ENCODE data around the gene RNF125. TPM values are rescaled to one million over a fixed set of nuclear protein-coding genes. Genes with fewer than 3 reads are reported as not detected.
A peak's percentile ranks its signal among the peaks of the same experiment; 100 is the strongest.
"Not testable (repeated sequence)": the region's sequence is repeated elsewhere in the genome, so short reads cannot be mapped to it uniquely, and the experiment has no call there.

The RNF125 gene
- total RNA-seq, 1 donor from 2014 or later, result 1.5 TPM

DNA sequence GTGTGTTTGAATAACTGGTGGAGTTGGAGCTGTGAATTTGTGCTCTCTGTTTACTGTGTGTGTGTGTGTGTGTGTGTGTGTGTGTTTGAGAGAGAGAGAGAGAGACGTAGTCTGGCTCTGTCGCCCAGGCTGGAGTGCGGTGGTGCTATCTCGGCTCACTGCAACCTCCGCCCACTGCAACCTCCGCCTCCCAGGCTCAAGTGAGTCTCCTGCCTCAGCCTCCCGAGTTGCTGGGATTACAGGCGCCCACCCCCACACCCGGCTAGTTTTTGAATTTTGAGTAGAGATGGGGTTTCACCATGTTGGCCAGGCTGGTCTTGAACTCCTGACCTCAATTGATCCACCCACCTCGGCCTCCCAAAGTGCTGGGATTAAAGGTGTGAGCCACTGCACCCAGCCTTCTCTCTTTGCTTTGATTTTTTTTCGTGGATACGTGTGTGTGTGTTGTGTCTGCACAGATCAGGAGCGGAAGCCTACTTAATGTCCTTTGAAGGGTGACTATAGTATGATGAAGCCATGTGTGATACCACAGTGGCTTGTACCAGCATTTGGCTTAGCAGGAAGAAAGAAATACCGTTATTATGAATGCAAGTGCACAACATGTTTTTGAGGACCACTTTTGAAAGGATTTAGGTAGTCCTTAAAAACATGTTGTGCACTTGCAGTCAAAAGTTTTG is 1.5 kb downstream of the RNF125 start:
- DNase-seq (ENCODE audit: low spot score), result not testable (repeated sequence)
- intact Hi-C loops (cut with DNase I), result loop anchor here (2.0 kb wide), 1 partner anchor 73 kb away; no protein-coding TSS in a partner anchor

- DNase-seq (ENCODE audit: low spot score), result no peak
- intact Hi-C loops (cut with DNase I), result no loop called here
Measured at GRCh38 chr18:32021756-32022564, 3.3 kb downstream of the RNF125 start.

DNA sequence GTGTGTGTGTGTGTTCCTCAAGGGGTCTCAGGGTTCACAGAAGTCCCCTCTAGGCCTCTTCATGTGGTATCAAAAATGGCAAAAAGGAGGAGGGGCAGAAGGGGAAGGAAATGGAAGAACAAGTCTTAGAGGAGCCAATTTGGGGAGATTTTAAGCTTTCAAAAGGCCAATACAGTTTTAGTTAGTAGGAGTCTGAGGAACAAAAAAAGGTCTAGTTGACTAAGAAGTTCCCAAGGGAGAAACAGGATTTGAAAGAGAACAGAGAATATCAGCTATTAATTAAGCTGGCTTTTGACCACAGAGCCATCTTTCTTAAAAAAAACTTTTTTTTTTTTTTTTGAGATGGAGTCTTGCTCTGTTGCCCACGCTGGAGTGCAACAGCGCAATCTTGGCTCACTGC is 7.1 kb downstream of the RNF125 start:
- no peak for DNase-seq (ENCODE audit: low spot score)
- intact Hi-C loops (cut with DNase I), result no loop called here

- intact Hi-C loops (cut with DNase I), result no loop called here
- DNase-seq (ENCODE audit: low spot score), result no peak
Measured at GRCh38 chr18:32026491-32027086, 8.0 kb downstream of the RNF125 start.

GRCh38 chr18:32029558-32029957 is 10.9 kb downstream of the RNF125 start:
- intact Hi-C loops (cut with DNase I), result no loop called here
- no peak for DNase-seq (ENCODE audit: low spot score)

DNA sequence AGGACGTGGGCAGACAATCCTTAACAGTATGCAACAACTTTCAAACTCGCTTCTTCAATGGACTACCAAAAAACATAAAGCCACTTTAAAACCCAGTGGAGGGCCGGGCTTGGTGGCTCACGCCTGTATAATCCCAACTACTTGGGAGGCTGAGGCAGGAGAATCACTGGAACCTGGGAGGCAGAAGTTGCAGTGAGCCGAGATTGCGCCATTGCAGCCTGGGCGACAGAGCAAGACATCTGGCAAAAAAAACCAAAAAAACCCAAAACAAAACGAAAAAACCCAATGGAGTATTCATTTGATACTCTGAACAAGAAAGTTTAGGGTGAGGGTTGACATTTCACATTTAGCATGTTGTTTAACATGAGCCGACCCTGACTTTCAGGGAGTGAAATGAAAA is 14.0 kb downstream of the RNF125 start:
- intact Hi-C loops (cut with DNase I), result no loop called here
- DNase-seq (ENCODE audit: low spot score), result no peak

DNA sequence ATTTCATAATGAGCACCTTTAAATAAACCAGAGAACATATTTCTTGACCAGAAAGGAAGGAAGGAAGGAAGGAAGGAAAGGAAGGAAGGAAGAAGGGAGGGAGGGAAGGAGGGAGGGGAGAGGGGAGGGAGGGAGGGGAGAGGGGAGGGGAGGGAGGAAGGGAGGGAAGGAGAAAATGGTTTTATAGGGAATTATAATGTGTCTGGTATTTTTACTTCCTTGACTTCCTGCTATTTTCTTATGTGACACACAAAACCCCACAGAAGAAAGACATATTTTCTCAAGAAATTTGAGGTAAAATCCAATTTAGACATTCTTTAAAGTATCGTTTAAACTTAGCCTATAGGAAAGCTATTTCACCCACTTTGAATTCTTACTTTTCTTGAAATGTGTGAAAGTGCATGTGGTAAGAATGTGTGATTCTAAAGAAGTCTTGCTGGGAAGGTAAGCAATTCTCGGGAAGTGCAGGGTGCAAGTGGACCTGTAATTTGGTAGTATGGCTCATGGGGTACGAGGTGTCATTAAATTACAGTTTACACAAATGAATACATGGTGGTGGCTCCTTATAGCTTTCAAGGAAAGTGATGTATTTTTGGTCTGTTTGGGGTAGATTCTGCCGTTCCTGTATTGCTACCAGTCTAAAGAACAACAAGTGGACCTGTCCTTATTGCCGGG is 18.0 kb downstream of the RNF125 start:
- intact Hi-C loops (cut with DNase I), result no loop called here
- DNase-seq (ENCODE audit: low spot score), result no peak

DNA sequence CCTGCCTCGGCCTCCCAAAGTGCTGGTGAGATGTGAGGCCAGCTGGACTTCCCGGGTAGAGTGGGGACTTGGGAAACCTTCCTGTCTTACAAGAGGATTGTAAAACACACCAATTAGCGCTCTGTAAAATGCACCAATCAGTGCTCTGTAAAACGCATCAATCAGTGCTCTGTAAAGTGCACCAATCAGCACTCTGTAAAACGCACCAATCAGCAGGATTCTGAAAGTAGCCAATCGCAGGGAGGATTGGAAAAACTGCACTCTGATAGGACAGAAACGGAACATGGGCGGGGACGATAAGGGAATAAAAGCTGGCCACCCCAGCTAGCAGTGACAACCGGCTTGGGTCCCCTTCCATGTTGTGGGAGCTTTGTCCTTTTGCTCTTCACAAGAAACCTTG is 19.0 kb downstream of the RNF125 start:
- intact Hi-C loops (cut with DNase I), result no loop called here
- DNase-seq (ENCODE audit: low spot score), result no peak

DNA sequence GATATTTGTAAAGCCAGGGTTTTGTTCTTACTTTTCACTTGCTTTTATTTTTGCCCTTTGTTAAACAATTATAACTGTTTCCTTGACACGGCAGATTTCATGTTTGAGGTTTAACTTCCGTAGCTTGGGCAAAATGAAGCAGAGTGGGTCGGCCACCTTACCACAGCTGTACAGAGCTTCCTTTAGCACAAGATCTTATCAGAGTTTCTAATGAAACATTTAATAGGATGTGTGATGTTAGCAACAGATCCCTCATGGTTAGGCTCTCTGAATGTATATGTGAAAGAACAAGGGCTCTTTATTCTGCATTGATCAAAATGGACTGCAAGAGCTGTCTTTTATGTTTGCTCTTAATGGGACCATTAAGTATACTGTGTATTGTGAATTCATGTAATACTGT is 22.3 kb downstream of the RNF125 start:
- intact Hi-C loops (cut with DNase I), result no loop called here
- no peak for DNase-seq (ENCODE audit: low spot score)

DNA sequence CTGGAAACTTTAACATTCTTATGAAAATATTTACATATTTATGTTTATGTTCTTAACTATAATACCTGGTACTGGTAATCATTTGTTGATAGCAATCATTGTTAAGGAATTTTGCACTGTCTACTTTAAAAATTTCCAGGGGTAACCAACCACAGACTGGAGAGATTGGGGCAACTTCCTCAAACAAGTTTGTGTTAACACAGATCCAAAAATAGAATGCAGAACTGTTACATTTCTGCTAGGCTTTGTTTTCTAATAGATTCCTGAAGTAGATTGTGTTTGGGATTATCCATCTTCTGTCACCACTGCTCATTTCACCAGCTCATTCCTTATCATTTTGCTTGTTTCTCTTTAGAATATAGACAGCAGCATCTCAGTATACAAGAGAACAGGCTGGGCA is 23.7 kb downstream of the RNF125 start:
- intact Hi-C loops (cut with DNase I), result no loop called here
- DNase-seq (ENCODE audit: low spot score), result no peak

DNA sequence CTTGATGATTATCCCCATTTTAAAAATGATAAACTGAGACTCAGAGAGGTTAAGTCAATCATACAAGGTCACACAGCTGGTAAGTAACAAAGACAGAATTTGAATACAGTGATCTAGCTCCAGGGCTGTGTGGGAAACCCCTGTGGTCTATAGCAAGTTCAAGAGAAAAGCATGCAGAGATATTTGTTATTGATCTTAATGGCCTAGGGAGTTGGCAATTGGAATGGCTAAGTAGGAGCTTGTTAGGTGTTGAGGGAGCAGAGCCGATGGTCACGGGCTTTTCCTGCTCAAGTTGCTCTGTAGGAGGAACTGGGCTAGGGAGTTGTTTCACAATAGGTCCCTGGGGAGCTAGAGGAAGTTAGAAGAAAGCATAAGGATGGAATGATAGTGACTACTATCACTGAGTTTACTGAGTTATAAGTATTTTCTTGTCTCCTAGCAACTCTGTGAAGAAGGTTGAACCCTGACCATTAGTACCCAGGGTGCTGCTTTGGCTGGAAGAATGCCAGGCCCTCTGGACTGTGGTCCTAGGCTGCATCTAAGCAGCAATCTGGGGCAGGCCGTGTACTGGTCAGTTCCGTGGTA is 30.0 kb downstream of the RNF125 start:
- DNase-seq (ENCODE audit: low spot score), result no peak
- intact Hi-C loops (cut with DNase I), result no loop called here

- intact Hi-C loops (cut with DNase I), result no loop called here
- DNase-seq (ENCODE audit: low spot score), result peak; percentile 79
Measured at GRCh38 chr18:32049393-32050171, 31.0 kb downstream of the RNF125 start.

DNA sequence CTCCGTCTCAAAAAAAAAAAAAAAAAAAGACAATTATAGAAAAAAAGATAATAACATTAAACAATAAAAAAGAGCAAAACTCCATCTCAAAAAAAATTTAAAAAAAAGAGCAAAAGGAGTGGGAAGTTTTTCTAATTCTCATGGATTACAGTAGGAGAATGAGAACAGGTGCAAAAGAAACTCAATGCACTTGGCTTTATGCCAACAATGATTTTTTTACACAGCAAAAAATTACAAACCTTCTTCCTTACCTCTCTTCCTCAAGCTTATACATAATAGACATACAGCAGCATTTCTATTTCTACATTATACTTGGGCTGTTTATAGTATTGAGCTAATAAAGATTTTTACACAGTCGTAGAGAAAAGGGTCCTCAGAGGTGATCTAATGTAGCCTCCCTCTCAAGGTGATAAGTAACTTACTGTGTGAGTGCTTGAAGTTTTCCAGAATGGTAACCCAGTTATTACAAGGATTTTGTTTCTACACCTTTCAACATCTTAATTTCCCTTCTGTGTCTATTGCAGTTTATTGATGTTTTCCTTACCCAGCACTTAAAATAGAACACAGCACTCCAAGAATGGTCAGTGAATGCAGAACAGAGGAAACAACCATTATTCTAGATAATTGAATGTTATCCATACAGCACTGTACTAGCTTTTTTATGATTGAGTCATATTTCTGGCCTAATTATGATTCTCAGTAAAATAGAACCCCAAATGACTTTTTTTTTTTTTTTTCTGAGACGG is 38.2 kb downstream of the RNF125 start:
- no peak for DNase-seq (ENCODE audit: low spot score)
- intact Hi-C loops (cut with DNase I), result no loop called here

GRCh38 chr18:32057624-32058165 is 39.1 kb downstream of the RNF125 start:
- no peak for DNase-seq (ENCODE audit: low spot score)
- intact Hi-C loops (cut with DNase I), result no loop called here

DNA sequence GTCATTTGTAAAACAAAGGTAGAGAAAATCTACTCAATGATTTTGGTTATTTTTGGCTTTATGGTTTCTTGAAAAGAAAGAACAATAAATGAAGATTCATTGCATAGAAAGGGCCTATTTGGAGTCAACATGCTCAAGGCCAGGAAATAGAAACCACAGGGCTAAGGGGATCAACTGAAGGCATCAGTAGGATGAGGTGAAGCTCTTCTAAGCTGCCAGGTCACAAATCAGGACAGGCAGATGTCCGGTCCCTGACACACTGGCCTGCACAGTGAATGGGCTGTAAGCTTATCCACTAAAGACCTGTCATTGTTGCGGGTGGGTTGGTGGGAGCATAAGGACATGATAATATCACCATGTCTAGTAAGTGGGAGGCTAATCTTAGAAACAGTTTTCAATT is 41.4 kb downstream of the RNF125 start:
- intact Hi-C loops (cut with DNase I), result no loop called here

DNA sequence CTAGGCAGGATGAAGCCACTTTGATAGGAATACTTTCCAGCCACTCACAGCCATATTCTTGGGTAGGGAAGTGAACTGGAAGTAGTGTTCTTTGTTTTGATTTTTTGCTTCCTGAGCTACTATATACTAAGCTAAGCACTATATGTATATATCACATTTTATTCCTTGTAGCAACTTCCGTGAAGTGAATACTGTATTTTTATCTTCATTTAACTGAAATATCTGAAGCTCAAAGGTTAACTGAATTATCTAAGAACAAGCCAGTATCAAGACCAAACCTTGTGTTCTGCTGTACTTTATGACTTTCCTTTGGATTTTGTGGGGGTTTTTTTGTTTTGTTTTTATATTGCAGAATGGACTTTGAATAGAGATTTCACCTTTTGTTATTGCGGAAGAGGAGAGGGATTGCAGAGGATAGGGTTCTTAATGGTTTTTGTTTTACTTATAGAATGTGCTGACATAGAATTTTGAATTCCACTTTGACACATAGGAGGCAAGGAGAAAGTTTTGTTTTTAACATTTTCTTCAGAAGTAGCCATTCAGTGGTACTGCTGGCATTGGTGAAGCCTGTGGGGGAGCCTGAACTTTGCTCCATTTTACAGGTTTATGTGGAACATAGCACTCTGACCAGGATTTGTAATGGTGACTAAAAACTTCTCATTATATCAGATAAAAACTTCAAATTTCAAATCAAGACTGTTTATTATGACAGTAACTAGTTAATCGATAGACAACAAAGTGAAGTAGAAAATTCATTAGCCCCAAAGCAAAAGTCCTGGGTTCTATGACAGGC is 48.9 kb downstream of the RNF125 start:
- no peak for DNase-seq (ENCODE audit: low spot score)
- intact Hi-C loops (cut with DNase I), result no loop called here

More for the DNA sequence above, 41.4 kb downstream of the RNF125 start:
- no peak for DNase-seq (ENCODE audit: low spot score)

GRCh38 chr18:32072321-32072720 is 53.7 kb downstream of the RNF125 start:
- DNase-seq (ENCODE audit: low spot score), result no peak
- intact Hi-C loops (cut with DNase I), result no loop called here
